Measurements from ENCODE around the gene ACSF3. TPM values are rescaled to one million over a fixed set of nuclear protein-coding genes. Genes with fewer than 3 reads are reported as not detected.

ACSF3 gene
- polyA plus RNA-seq, 1 donor from 2014 or later: 20.8 TPM

DNA sequence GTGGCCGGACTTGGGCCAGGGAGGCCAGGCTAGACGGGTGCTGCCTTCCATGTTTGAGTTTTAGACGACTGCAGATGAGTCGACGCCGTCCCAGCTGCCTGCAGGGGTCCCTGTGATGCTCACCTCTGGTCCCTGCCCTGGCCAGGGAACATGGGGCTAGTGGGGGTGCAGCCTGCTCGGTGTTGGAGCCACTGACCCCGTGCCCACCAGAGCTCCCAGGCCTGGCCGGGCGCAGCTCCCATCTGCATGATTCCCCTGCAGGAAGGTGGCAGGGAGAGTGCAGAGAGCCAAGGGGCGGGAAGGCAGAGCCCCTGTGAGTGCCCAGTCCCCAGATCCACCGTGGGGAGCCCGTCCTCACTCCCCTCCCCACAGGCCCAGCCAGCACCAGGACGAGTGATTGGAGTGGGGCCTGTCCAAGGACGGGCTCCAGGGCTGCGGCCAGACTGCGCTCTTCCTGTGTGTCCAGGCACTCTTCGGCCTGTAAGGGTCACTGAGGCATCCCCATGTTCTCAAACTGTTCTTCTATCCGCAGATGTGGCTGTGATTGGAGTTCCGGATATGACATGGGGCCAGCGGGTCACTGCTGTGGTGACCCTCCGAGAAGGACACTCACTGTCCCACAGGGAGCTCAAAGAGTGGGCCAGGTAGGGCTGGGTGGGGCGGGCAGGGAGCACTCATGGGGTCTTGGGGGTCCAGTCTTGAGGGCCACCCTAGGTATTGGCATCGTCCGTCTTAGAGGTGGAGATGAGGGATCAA lies 51.9 kb downstream of the ACSF3 start:
- Histone ChIP-seq H3K4me3 (ENCODE audit: low read length) (no peak overlapping the region), H3K27me3 (ENCODE audit: insufficient read depth, low read depth, low read length) (no peaks in the 10 kb centered on the region), H3K9me2 (ENCODE audit: insufficient read depth, low read length) (no peaks in the 10 kb centered on the region), H3K4me2 (ENCODE audit: low read length) (no peak overlapping the region), H3F3A (ENCODE audit: insufficient read depth, low read length, poor library complexity, severe bottlenecking) (no peaks in the 10 kb centered on the region), H3K27ac (ENCODE audit: low read length) (no peak overlapping the region), H3K79me2 (replicated peaks; ENCODE audit: insufficient read depth, low read length) (no peaks in the 10 kb centered on the region), H3K9me3 (ENCODE audit: low read length) (no peaks in the 10 kb centered on the region), H2AFZ (ENCODE audit: low read depth, low read length) (no peak overlapping the region), H3K36me3 (ENCODE audit: insufficient read depth, low read length) (no peaks in the 10 kb centered on the region), H4K20me1 (ENCODE audit: insufficient read depth) (no peaks in the 10 kb centered on the region), H3K9ac (ENCODE audit: low read length) (no peak overlapping the region)
- no peak for TF ChIP-seq MXI1 (conservative IDR thresholded peaks at IDR 0.05; ENCODE audit: poor library complexity, severe bottlenecking)
- TF ChIP-seq EZH2 (IDR thresholded peaks at IDR 0.05; ENCODE audit: borderline replicate concordance, insufficient read depth, low read length, poor library complexity, severe bottlenecking): no peak
- no peak for TF ChIP-seq REST (IDR thresholded peaks at IDR 0.05; ENCODE audit: borderline replicate concordance)
- TF ChIP-seq TAF1 (IDR thresholded peaks at IDR 0.05; ENCODE audit: low read depth): no peak
- no peak for TF ChIP-seq POLR2AphosphoS5 (IDR thresholded peaks at IDR 0.05)
- TF ChIP-seq EP300 (conservative IDR thresholded peaks at IDR 0.05; ENCODE audit: poor library complexity, severe bottlenecking): no peak
- TF ChIP-seq RAD21 (conservative IDR thresholded peaks at IDR 0.05): no peak
- TF ChIP-seq CTCF (IDR thresholded peaks at IDR 0.05; ENCODE audit: poor library complexity, severe bottlenecking): no peak
- TF ChIP-seq SMC3 (conservative IDR thresholded peaks at IDR 0.05; ENCODE audit: poor library complexity): no peak

- no peak overlapping the region for H3K4me3 ChIP-seq (ENCODE audit: low read length)
- no peak overlapping the region for H3K27ac ChIP-seq (ENCODE audit: low read length)
- H3K27me3 ChIP-seq (ENCODE audit: insufficient read depth, low read depth, low read length): no peaks in the 10 kb centered on the region
- TF ChIP-seq MXI1 (conservative IDR thresholded peaks at IDR 0.05; ENCODE audit: poor library complexity, severe bottlenecking): no peak
- no peak for TF ChIP-seq EZH2 (IDR thresholded peaks at IDR 0.05; ENCODE audit: borderline replicate concordance, insufficient read depth, low read length, poor library complexity, severe bottlenecking)
- TF ChIP-seq RAD21 (conservative IDR thresholded peaks at IDR 0.05): no peak
- TF ChIP-seq POLR2AphosphoS5 (IDR thresholded peaks at IDR 0.05): no peak
- no peak for TF ChIP-seq CTCF (IDR thresholded peaks at IDR 0.05; ENCODE audit: poor library complexity, severe bottlenecking)
- TF ChIP-seq EP300 (conservative IDR thresholded peaks at IDR 0.05; ENCODE audit: poor library complexity, severe bottlenecking): no peak
- no peak for TF ChIP-seq SMC3 (conservative IDR thresholded peaks at IDR 0.05; ENCODE audit: poor library complexity)
- no peak for TF ChIP-seq REST (IDR thresholded peaks at IDR 0.05; ENCODE audit: borderline replicate concordance)
- TF ChIP-seq TAF1 (IDR thresholded peaks at IDR 0.05; ENCODE audit: low read depth): no peak
- H3K36me3 ChIP-seq (ENCODE audit: insufficient read depth, low read length): no peaks in the 10 kb centered on the region
- H2AFZ ChIP-seq (ENCODE audit: low read depth, low read length): no peak overlapping the region
- no peaks in the 10 kb centered on the region for H4K20me1 ChIP-seq (ENCODE audit: insufficient read depth)
- H3K4me2 ChIP-seq (ENCODE audit: low read length): no peak overlapping the region
- no peaks in the 10 kb centered on the region for H3K79me2 ChIP-seq (replicated peaks; ENCODE audit: insufficient read depth, low read length)
- no peaks in the 10 kb centered on the region for H3K9me2 ChIP-seq (ENCODE audit: insufficient read depth, low read length)
- H3K9ac ChIP-seq (ENCODE audit: low read length): no peak overlapping the region
- no peaks in the 10 kb centered on the region for H3F3A ChIP-seq (ENCODE audit: insufficient read depth, low read length, poor library complexity, severe bottlenecking)
- H3K9me3 ChIP-seq (ENCODE audit: low read length): no peaks in the 10 kb centered on the region
Observed at GRCh38 chr16:89146211-89147005, 52.8 kb downstream of the ACSF3 start.

All from neural cell (in vitro differentiated cells).